HCT116 (cell line): ENCODE measurements around the gene BUB3. TPM values are rescaled to one million over a fixed set of nuclear protein-coding genes. Genes with fewer than 3 reads are reported as not detected.
"Not testable (repeated sequence)": the region's sequence is repeated elsewhere in the genome, so short reads cannot be mapped to it uniquely, and the experiment has no call there.

Experiments used
- ATAC-seq: fragments of 200-7000 bp; cut with Tn5 transposase; 2 replicates; pipeline ENCODE4 v1.9.1; 2020; ENCODE audit warnings: mild to moderate bottlenecking, moderate library complexity
- BruUV-seq: library from RNA; stranded (reverse); fragments of 400-500 nt; replicated peaks from 2 replicates; lab custom pipeline; 2021; lab: Mats Ljungman, UMichigan
- CTCF ChIA-PET: fragments of 300-600 bp; sonication (Branson Sonifier 250); formaldehyde crosslinking; loops from one replicate; lab custom pipeline; 2021; ENCODE audit warnings: antibody characterized with exemption; lab: Charles Lee
- POLR2A ChIA-PET: fragments of 300-600, 350-600 bp; sonication (Branson Sonifier 250); formaldehyde crosslinking; loops from one replicate; lab custom pipeline; 2021; ENCODE audit warnings: antibody characterized with exemption; lab: Charles Lee
- RAD21 ChIA-PET, 2 experiments: fragments of 300-600 bp; sonication (Branson Sonifier 250); formaldehyde crosslinking; loops; one replicate each; lab custom pipeline; 2023; ENCODE audit warnings: low total read pairs in 2 of 2; ENCODE audit not compliant: uncharacterized antibody in 2 of 2, unreplicated experiment in 2 of 2, low non-redundant PET in 1 of 2; lab: Charles Lee
- DNase-seq: peaks from one replicate; pipeline ENCODE4 v3.0.0-alpha.2; 2010; ENCODE audit warnings: low read depth, low spot score
- H2AFZ ChIP-seq: fragments of 200-600 bp; shearing (Covaris generic), sonication (generic); 2 replicates; pipeline ENCODE4 v1.6.1; 2017; ENCODE audit warnings: low read depth, mixed run types, mixed read lengths, antibody characterized with exemption, low read length; ENCODE audit not compliant: poor library complexity, severe bottlenecking
- H3K27ac ChIP-seq: 2 replicates; pipeline ENCODE4 v1.5.1; 2012; ENCODE audit warnings: low read depth, low read length
- H3K27me3 ChIP-seq: fragments of 200-600 bp; sonication (generic); 2 replicates; pipeline ENCODE4 v1.6.1; 2016; ENCODE audit warnings: mixed run types, low read length, mixed read lengths; ENCODE audit not compliant: insufficient read depth
- H3K36me3 ChIP-seq, 2 experiments: fragments of 200-500 bp in 1 of 2; fragments of 200-600 bp in 1 of 2; sonication (Bioruptor generic) in 1 of 2; sonication (generic) in 1 of 2; 2 replicates each; pipeline versions ENCODE4 v1.5.1 to v1.6.1; 2014 to 2016; ENCODE audit warnings: low read length in 2 of 2, inconsistent platforms in 1 of 2, mixed read lengths in 1 of 2, mixed run types in 1 of 2; ENCODE audit not compliant: insufficient read depth in 2 of 2, control insufficient read depth in 1 of 2
- H3K4me1 ChIP-seq, 2 experiments: fragments of 200-600 bp in 1 of 2; sonication (generic) in 1 of 2; 2 replicates each; pipeline versions ENCODE4 v1.5.1 to v1.6.1; 2012 to 2017; ENCODE audit warnings: low read length in 2 of 2, inconsistent platforms in 1 of 2, mild to moderate bottlenecking in 1 of 2, mixed read lengths in 1 of 2, mixed run types in 1 of 2, moderate library complexity in 1 of 2; ENCODE audit not compliant: insufficient read depth in 2 of 2, control insufficient read depth in 1 of 2
- H3K4me2 ChIP-seq: fragments of 200-600 bp; sonication (generic); 2 replicates; pipeline ENCODE4 v1.6.1; 2017; ENCODE audit warnings: mixed run types, low read length, mixed read lengths
- H3K4me3 ChIP-seq, 2 experiments: fragments of 200-600 bp in 1 of 2; sonication (generic) in 1 of 2; replicated peaks in 1 of 2; 2 replicates each; pipeline ENCODE4 v1.5.1; 2011 to 2016; ENCODE audit warnings: low read length in 2 of 2, control low read depth in 1 of 2, low read depth in 1 of 2, mild to moderate bottlenecking in 1 of 2, mixed read lengths in 1 of 2, mixed run types in 1 of 2
- H3K79me2 ChIP-seq: fragments of 200-600 bp; sonication (generic); 2 replicates; pipeline ENCODE4 v1.6.1; 2017; ENCODE audit warnings: mild to moderate bottlenecking, mixed run types, low read length, moderate library complexity, mixed read lengths; ENCODE audit not compliant: insufficient read depth
- H3K9ac ChIP-seq: fragments of 200-600 bp; sonication (generic); 2 replicates; pipeline ENCODE4 v1.6.1; 2016; ENCODE audit warnings: low read length, mixed read lengths
- H3K9me2 ChIP-seq: fragments of 200-600 bp; sonication (generic), shearing (Covaris generic); 2 replicates; pipeline ENCODE4 v1.6.1; 2017; ENCODE audit warnings: mixed run types, mild to moderate bottlenecking, moderate library complexity; ENCODE audit not compliant: insufficient read depth
- H3K9me3 ChIP-seq, 2 experiments: fragments of 200-500 bp in 1 of 2; fragments of 200-600 bp in 1 of 2; sonication (Bioruptor generic) in 1 of 2; sonication (generic) in 1 of 2; 2 replicates each; pipeline ENCODE4 v1.6.1; 2014 to 2017; ENCODE audit warnings: low read length in 2 of 2, mixed read lengths in 2 of 2, inconsistent platforms in 1 of 2, low read depth in 1 of 2, mild to moderate bottlenecking in 1 of 2, mixed run types in 1 of 2, moderate library complexity in 1 of 2; ENCODE audit not compliant: control insufficient read depth in 1 of 2, insufficient read depth in 1 of 2
- H4K20me1 ChIP-seq: fragments of 200-600 bp; sonication (generic), shearing (Covaris generic); 2 replicates; pipeline ENCODE4 v1.6.1; 2017; ENCODE audit warnings: mixed run types, mild to moderate bottlenecking, moderate library complexity; ENCODE audit not compliant: insufficient read depth
- CTCF ChIP-seq, 3 experiments: fragments of 200-600 bp in 1 of 3; sonication (generic) in 1 of 3; IDR thresholded peaks in 2 of 3; conservative IDR thresholded peaks in 1 of 3; 2 replicates each; pipeline ENCODE4 v1.5.1; 2012 to 2017; ENCODE audit warnings: low read depth in 2 of 3, low read length in 2 of 3, antibody characterized with exemption in 1 of 3, borderline replicate concordance in 1 of 3, control low read depth in 1 of 3, mild to moderate bottlenecking in 1 of 3, mixed read lengths in 1 of 3, mixed run types in 1 of 3, moderate library complexity in 1 of 3; ENCODE audit not compliant: insufficient read depth in 1 of 3
- RAD21 ChIP-seq: IDR thresholded peaks from 2 replicates; pipeline ENCODE4 v1.6.1; 2012; ENCODE audit warnings: low read depth, mild to moderate bottlenecking
- SP1 ChIP-seq: IDR thresholded peaks from 2 replicates; pipeline ENCODE4 v1.6.1; 2012; ENCODE audit warnings: low read depth
- intact Hi-C: fragments of 100-400 bp; cut with micrococcal nuclease; formaldehyde crosslinking; loops from 2 replicates; pipeline ENCODE4 v1.10.0; 2022
- total RNA-seq: library from RNA; stranded (reverse); gene quantifications from one replicate; pipeline ENCODE4 v1.2.1, GENCODE V29; 2021; ENCODE audit not compliant: unreplicated experiment

Gene BUB3
- total RNA-seq, 1 experiment from 2014 or later: 271 TPM

- TF ChIP-seq CTCF (IDR thresholded peaks at IDR 0.05 in 2 of 3, conservative IDR thresholded peaks at IDR 0.05 in 1 of 3; ENCODE audit: borderline replicate concordance in 1 of 3, insufficient read depth in 1 of 3, low read depth in 2 of 3, low read length in 2 of 3) (no peak), RAD21 (no peak), SP1 (no peak)
Measured at GRCh38 chr10:123175389-123176387, 21.5 kb downstream of the BUB3 start (continued).

GRCh38 chr10:123178390-123178789, 24.2 kb downstream of the BUB3 start:
- H3K9ac ChIP-seq, H3K4me2 ChIP-seq, ATAC-seq, H3K9me2 ChIP-seq, H3K4me1 ChIP-seq, POLR2A ChIA-PET, H4K20me1 ChIP-seq, RAD21 ChIA-PET, H2AFZ ChIP-seq, H3K27ac ChIP-seq, DNase-seq, H3K4me3 ChIP-seq, intact Hi-C loops, H3K27me3 ChIP-seq, CTCF ChIA-PET, BruUV-seq: not testable (repeated sequence)
- Histone ChIP-seq H3K36me3 (peaks cover 4 to 22% of the 10 kb centered on the region in 2 experiments; a peak in 2 of 4 replicates), H3K9me3 (peaks cover 6 to 14% of the 10 kb centered on the region in 2 experiments; a peak in 3 of 4 replicates), H3K79me2 (peaks cover 37% of the 10 kb centered on the region)
